NCI-H345 (cell line): Measurements from ENCODE around the gene MMRN2.

Experiments
- DNase-seq: peaks from one replicate; lab custom pipeline; 2025; lab: John Stamatoyannopoulos, UW

The MMRN2 gene

DNA sequence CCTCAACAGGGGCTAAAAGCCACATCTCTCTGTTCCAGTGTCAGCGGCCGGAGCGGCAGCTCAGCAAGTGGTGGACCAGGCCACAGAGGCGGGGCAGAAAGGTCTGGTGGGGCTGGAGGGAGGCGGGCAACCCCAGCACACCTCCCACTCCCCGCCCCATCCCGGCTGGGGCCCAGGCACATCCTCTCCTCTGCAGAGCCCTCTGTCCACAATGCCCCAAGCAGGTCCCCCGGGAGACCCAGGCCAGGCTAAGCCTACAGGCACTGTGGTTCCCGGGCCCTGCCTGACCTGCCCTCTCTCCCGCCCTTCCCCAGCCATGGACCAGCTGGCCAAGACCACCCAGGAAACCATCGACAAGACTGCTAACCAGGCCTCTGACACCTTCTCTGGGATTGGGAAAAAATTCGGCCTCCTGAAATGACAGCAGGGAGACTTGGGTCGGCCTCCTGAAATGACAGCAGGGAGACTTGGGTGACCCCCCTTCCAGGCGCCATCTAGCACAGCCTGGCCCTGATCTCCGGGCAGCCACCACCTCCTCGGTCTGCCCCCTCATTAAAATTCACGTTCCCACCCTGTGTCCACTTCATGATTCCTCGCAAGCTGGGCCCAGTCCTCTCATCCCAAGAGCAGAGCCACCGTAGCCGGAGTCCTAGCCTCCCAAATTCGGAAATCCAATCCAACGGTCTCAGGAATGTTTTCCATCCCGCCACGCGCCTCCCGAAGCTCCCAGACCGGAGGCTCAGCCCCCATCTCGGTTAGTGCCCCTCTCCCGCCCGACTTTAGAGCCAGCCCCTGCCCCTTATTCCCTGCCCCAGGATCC is 13.0 kb upstream of the MMRN2 start:
- no peak for DNase-seq

- no peak for DNase-seq
Observed at GRCh38 chr10:86969421-86970041, 12.1 kb upstream of the MMRN2 start.

- DNase-seq: no peak
Observed at GRCh38 chr10:86968994-86969355, 11.6 kb upstream of the MMRN2 start.

DNA sequence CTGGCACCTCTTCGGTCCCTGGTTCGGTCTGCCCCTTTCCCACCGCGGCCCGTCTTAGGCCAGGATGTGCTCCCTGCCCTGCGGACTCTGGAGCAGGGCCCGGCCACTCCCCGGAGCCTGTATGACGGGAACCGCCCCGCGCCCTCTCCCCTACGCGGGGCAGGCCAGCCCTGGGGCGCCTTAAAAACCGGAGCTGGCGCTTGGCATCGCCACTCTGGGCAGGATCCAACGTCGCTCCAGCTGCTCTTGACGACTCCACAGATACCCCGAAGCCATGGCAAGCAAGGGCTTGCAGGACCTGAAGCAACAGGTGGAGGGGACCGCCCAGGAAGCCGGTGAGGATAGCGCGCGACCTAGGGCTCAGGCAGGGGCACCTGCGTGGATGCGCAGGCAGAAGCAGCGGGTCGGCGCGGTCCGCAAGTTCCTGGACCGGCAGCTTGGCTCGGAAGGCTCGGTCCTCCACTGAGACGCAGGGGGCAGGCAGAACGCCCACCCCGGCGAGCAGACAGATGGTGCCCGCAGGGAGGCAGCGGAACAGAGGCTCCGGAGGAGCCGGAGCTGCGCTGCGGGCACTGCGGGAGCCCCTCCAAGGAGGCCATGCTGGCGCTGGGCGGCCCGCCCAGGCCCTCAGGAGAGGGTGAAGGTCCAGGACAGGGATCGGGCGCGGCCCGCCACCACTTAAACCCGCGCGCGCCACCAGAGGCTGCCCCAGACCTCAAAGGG is 11.0 kb upstream of the MMRN2 start, which contains the start of gene ADIRF:
TSS of gene ADIRF (plus strand) at position 212 of the 723 bp plus-strand sequence. CDS start at position 275, 63 bp downstream.
- no peak for DNase-seq

DNA sequence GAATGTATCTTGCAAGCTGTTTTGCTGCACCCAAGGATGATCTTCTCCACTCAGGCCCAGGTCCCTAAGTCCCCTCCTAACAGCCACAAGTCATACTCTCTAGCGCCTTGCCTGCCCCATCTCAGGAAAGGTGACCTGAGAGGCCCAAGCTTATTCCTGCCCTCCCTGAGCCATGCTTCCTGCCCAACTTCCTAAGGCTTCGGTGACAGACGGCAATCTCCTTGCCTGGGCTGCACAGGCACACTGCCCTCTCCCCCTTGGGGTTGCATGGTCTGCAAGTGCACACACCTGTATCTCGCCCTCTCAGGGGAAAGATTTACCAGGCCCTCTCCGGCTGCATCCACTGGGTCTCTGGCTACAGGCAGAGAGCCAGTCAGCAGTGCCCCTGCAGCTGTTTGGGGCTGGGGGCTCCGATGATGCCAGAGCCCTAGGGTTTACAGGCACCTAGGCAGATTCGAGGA is 10.1 kb upstream of the MMRN2 start:
- DNase-seq: no peak

- no peak for DNase-seq
Observed at GRCh38 chr10:86965986-86966654, 8.7 kb upstream of the MMRN2 start.

GRCh38 chr10:86964847-86965190 is 7.4 kb upstream of the MMRN2 start:
- no peak for DNase-seq

- DNase-seq: no peak
Observed at GRCh38 chr10:86964061-86964846, 6.8 kb upstream of the MMRN2 start.

DNA sequence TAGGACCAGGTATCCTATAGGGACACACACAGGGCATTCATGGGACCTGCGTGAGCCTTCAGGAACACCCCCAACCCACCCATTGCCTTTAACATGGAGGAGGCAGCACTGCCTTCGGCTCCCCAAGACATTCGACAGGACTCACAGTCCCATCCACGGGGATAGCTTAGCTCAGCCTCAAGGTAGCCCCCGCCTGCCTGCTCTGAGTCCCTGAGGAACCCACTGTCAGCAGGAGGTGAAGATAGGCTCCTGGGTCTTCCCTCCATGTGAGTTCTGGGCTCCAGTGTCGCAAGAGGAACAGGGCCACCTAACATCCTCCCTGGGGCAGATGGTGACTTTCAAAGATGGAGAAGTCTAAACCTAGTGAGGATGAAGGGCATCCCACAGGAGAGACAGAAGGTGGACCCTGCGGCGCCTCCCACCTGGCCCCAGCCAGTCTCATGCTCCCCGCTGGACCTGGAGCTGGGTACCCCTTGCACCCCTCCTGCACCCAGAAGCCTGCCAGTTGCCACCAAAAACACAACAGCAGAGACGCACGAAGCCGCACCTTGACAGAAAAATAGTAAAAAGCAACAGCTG is 6.0 kb upstream of the MMRN2 start:
- DNase-seq: no peak

- no peak for DNase-seq
Observed at GRCh38 chr10:86962981-86963310, 5.5 kb upstream of the MMRN2 start.

DNA sequence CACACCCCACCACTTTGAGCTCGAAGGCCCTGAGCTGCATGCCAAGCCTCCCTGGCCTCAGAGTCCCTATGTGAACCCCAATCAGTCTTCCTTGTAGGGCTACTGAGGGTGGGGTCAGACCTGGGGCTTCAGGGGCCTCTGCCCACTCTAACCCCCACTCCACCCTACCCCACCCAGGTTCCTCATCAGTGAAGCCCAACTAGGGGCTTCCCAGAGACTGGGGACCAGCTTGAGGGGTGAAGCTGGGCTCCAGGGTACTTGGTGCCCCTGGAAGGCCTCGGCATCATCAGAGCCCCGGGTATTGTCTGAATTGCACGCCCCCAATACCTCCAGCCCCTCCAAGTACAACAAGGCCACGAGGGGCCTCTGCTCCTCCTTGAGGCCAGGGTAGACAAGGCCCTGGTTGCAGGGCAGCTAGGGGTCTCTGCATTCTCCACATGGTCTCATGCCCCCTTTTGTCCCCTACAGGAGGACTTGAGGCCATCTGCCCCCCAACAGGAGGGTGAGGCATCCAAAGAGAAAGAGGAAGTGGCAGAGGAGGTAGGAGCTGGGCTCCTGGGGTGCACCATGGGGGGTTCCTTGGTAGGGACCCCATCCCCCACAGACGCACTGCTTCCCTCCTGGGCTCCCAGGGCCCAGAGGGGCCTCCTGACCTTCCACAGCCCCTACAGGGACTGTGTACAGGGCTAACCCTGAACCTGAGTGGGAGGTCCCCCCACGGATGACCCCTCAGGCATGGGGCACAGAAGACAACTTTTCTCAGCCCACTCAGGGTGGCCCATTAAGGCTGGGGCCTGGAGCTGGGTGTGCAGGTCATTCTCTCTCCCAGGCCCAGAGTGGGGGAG is 4.9 kb upstream of the MMRN2 start:
- no peak for DNase-seq

GRCh38 chr10:86961481-86962091 is 4.2 kb upstream of the MMRN2 start:
- no peak for DNase-seq

- no peak for DNase-seq
Observed at GRCh38 chr10:86960863-86961434, 3.5 kb upstream of the MMRN2 start.

DNA sequence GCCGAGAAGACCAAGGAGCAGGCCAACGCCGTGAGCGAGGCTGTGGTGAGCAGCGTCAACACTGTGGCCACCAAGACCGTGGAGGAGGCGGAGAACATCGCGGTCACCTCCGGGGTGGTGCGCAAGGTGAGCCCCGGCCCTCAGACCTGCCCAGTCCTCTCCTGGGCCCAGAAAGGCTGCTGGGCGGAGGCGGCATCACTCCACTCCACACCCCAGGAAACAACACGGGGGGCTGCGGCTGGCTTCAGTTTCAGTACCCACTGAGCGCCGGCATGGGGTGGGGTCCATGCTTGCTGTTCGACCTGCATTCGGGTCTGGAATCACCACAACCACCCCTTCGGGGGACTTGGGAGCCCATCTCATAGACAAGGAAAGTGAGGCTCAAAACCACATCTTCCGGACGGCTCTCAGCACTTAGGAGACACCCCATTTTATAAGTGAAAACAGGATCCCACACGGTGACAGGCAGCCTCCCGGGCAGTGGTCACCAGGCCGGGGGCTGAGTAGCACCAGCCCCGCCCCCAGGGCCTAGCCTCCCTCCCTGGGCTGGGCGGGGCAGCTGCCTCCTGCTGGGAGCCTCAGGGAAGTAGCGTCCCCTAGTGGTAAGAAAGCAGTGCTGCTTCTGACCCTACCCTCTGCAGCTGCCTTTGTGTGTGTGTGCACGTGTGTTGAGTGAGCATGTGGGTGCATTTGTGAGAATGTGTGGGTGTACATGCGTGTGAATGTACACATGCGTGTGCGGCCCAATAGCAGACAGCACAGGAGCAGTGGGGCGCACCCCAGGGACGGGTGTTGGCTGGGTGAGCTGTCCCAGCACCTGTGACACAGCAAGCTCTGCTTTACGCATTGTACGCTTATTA is 2.8 kb upstream of the MMRN2 start:
- no peak for DNase-seq

- no peak for DNase-seq
Observed at GRCh38 chr10:86959737-86960002, 2.3 kb upstream of the MMRN2 start.

DNA sequence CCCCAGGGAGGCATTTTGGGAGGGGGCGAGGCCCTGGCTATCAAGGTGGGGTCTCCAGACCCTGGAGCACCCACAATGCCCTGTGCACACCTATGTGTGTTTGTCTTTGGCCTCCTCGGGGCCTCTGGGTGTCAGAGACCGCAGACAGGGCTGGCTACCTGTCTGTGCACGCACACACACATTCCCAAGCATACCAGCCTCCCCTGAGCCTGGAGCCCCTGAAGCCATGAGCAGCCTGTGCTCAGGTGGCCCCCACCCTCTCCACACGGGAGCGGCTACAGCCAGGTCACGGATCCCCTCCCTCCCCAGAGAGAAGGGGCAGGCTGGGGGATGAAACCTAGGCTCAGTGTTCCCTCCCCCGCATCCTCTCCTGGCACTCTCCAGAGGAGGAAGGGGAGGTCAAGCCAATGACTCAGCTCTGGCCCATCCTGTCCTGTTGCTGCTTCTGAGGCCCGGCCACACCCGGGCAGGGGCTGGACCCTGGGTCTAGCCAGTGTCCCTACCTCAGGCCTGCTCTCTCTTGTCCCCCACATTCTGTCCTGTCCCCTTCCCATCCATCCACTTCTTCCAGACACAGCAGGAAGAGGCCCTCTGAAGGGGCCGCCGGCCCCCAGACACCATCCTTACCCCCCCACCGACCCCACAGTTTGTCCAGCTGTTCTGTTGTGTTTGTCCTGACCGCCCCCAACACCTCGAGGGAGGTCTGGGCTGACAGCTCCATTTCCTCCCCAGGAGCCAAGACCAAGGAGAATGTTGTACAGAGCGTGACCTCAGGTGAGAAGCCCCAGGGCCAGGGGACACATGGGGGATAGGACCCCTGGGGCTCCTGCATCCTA is 1.7 kb upstream of the MMRN2 start:
- DNase-seq: no peak

GRCh38 chr10:86958116-86958900 is 893 bp upstream of the MMRN2 start, which contains the start of gene SNCG:
TSS of gene SNCG (plus strand) at chr10:86958599. CDS start at chr10:86958698, 99 bp downstream.
- peak; percentile 57 for DNase-seq
